Measurements from ENCODE around the gene GMIP. TPM values are rescaled to one million over a fixed set of nuclear protein-coding genes. Genes with fewer than 3 reads are reported as not detected.

Gene GMIP
- total and polyA plus RNA-seq, 2 experiments from 2014 or later, result 5.1 to 22.1 TPM

DNA sequence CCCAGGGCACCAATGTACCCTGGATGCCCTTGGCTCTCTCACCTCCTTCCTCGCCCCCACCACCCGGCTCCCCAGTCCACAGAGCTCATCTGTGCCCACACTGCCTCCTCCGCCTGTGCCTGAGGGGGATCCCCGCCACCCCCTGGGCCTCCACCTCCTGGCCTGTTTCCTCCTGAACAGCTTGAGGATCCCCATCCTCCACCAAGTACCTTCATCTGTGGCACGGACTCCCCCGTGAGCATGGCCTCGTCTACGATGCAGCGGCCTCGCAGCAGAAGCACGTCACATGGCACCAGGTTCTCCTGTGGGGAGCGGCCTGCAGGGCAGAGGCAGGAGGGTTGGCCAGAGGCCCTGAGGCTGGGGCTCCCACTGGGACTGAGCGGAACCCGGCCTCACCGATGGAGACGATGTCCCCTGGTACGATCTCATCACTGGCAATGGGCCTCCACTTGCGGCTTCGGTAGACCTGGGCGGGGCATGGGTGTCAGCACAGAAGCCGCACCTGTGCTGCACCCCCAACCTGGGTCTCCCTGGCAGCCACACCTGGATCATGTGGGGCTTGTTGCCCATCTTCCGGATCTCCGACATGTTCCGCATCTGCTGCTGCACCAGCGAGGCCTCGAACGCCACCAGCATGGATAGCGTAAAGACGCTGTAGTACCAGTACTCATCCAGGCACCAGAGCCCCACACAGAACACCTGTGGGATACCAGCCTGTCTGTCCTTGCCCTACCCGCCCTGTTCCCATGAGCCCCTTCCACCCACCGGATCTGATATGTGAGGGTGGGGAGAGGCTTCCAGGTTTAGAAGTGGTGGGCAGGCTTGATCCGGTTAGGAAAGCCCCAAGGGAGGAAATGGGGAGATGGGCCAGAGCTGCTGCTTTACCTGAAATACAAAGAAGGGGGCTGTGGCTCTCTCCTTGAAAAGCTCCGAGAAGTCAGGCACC, 13.3 kb upstream of the GMIP start (continued):
- TF ChIP-seq, protein P1, sequence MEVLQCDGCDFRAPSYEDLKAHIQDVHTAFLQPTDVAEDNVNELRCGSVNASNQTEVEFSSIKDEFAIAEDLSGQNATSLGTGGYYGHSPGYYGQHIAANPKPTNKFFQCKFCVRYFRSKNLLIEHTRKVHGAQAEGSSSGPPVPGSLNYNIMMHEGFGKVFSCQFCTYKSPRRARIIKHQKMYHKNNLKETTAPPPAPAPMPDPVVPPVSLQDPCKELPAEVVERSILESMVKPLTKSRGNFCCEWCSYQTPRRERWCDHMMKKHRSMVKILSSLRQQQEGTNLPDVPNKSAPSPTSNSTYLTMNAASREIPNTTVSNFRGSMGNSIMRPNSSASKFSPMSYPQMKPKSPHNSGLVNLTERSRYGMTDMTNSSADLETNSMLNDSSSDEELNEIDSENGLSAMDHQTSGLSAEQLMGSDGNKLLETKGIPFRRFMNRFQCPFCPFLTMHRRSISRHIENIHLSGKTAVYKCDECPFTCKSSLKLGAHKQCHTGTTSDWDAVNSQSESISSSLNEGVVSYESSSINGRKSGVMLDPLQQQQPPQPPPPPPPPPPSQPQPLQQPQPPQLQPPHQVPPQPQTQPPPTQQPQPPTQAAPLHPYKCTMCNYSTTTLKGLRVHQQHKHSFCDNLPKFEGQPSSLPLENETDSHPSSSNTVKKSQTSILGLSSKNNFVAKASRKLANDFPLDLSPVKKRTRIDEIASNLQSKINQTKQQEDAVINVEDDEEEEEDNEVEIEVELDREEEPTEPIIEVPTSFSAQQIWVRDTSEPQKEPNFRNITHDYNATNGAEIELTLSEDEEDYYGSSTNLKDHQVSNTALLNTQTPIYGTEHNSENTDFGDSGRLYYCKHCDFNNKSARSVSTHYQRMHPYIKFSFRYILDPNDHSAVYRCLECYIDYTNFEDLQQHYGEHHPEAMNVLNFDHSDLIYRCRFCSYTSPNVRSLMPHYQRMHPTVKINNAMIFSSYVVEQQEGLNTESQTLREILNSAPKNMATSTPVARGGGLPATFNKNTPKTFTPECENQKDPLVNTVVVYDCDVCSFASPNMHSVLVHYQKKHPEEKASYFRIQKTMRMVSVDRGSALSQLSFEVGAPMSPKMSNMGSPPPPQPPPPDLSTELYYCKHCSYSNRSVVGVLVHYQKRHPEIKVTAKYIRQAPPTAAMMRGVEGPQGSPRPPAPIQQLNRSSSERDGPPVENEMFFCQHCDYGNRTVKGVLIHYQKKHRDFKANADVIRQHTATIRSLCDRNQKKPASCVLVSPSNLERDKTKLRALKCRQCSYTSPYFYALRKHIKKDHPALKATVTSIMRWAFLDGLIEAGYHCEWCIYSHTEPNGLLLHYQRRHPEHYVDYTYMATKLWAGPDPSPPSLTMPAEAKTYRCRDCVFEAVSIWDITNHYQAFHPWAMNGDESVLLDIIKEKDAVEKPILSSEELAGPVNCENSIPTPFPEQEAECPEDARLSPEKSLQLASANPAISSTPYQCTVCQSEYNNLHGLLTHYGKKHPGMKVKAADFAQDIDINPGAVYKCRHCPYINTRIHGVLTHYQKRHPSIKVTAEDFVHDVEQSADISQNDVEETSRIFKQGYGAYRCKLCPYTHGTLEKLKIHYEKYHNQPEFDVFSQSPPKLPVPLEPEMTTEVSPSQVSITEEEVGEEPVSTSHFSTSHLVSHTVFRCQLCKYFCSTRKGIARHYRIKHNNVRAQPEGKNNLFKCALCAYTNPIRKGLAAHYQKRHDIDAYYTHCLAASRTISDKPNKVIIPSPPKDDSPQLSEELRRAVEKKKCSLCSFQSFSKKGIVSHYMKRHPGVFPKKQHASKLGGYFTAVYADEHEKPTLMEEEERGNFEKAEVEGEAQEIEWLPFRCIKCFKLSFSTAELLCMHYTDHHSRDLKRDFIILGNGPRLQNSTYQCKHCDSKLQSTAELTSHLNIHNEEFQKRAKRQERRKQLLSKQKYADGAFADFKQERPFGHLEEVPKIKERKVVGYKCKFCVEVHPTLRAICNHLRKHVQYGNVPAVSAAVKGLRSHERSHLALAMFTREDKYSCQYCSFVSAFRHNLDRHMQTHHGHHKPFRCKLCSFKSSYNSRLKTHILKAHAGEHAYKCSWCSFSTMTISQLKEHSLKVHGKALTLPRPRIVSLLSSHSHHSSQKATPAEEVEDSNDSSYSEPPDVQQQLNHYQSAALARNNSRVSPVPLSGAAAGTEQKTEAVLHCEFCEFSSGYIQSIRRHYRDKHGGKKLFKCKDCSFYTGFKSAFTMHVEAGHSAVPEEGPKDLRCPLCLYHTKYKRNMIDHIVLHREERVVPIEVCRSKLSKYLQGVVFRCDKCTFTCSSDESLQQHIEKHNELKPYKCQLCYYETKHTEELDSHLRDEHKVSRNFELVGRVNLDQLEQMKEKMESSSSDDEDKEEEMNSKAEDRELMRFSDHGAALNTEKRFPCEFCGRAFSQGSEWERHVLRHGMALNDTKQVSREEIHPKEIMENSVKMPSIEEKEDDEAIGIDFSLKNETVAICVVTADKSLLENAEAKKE (CRISPR knock-in tag; IDR thresholded peaks at IDR 0.05), result no peak
- TF ChIP-seq NANOG (IDR thresholded peaks at IDR 0.05; ENCODE audit: borderline replicate concordance) (no peak), JUNB (IDR thresholded peaks at IDR 0.05; ENCODE audit: unreplicated experiment) (no peak)
- TF ChIP-seq, protein P2, sequence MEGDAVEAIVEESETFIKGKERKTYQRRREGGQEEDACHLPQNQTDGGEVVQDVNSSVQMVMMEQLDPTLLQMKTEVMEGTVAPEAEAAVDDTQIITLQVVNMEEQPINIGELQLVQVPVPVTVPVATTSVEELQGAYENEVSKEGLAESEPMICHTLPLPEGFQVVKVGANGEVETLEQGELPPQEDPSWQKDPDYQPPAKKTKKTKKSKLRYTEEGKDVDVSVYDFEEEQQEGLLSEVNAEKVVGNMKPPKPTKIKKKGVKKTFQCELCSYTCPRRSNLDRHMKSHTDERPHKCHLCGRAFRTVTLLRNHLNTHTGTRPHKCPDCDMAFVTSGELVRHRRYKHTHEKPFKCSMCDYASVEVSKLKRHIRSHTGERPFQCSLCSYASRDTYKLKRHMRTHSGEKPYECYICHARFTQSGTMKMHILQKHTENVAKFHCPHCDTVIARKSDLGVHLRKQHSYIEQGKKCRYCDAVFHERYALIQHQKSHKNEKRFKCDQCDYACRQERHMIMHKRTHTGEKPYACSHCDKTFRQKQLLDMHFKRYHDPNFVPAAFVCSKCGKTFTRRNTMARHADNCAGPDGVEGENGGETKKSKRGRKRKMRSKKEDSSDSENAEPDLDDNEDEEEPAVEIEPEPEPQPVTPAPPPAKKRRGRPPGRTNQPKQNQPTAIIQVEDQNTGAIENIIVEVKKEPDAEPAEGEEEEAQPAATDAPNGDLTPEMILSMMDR (conservative IDR thresholded peaks at IDR 0.05; ENCODE audit: low read depth in 2 of 2), result no peak

Data from GM23338 (cell line).